HepG2 (cell line): ENCODE results near the gene NBR1. TPM values are rescaled to one million over a fixed set of nuclear protein-coding genes. Genes with fewer than 3 reads are reported as not detected.
A peak's percentile ranks its signal among the peaks of the same experiment; 100 is the strongest.

Experiments
- ATAD3A ChIP-seq: sonication (generic); formaldehyde crosslinking; IDR thresholded peaks from 2 replicates; pipeline ENCODE4 v1.4.0; 2020; ENCODE audit warnings: missing genetic modification reagents
- FOXC1 ChIP-seq: sonication (generic); formaldehyde crosslinking; IDR thresholded peaks from 2 replicates; pipeline ENCODE4 v1.8.0; 2022; ENCODE audit warnings: mild to moderate bottlenecking, missing genetic modification reagents, borderline replicate concordance
- FOXK2 ChIP-seq: fragments of 450-650 bp; IDR thresholded peaks from 2 replicates; pipeline ENCODE4 v1.6.1; 2016
- HOXD1 ChIP-seq: sonication (generic); formaldehyde crosslinking; IDR thresholded peaks from 2 replicates; pipeline ENCODE4 v1.5.0; 2020; ENCODE audit warnings: missing genetic modification reagents
- MED1 ChIP-seq: sonication (generic); formaldehyde crosslinking; IDR thresholded peaks from 2 replicates; pipeline ENCODE4 v1.4.0; 2020; ENCODE audit warnings: missing genetic modification reagents
- MTA1 ChIP-seq: sonication (generic); formaldehyde crosslinking; IDR thresholded peaks from 2 replicates; pipeline ENCODE4 v1.4.0; 2020; ENCODE audit warnings: missing genetic modification reagents, mild to moderate bottlenecking, borderline replicate concordance
- NAIF1 ChIP-seq: sonication (generic); formaldehyde crosslinking; IDR thresholded peaks from 2 replicates; pipeline ENCODE4 v1.5.0; 2020; ENCODE audit warnings: mild to moderate bottlenecking, missing genetic modification reagents, borderline replicate concordance
- PHB2 ChIP-seq: fragments of 450-650 bp; IDR thresholded peaks from 2 replicates; pipeline ENCODE4 v1.6.1; 2018; ENCODE audit not compliant: partially characterized antibody
- POLR2A ChIP-seq, 2 experiments: IDR thresholded peaks; 2 replicates each; pipeline ENCODE4 v1.6.1; 2011; ENCODE audit warnings: low read depth in 2 of 2, low read length in 2 of 2, mild to moderate bottlenecking in 1 of 2, moderate library complexity in 1 of 2; ENCODE audit not compliant: insufficient read depth in 1 of 2
- PPARG ChIP-seq: conservative IDR thresholded peaks from 2 replicates; pipeline ENCODE4 v1.6.1; 2016; ENCODE audit warnings: missing biosample characterization, missing genetic modification reagents
- PTBP1 ChIP-seq: fragments of 200-400 bp; formaldehyde crosslinking; IDR thresholded peaks from 2 replicates; pipeline ENCODE4 v1.6.1; 2018; ENCODE audit warnings: low read length, low read depth; ENCODE audit not compliant: poor library complexity, severe bottlenecking
- REXO4 ChIP-seq: sonication (generic); formaldehyde crosslinking; IDR thresholded peaks from 2 replicates; pipeline ENCODE4 v1.8.0; 2022; ENCODE audit warnings: missing genetic modification reagents, mild to moderate bottlenecking, borderline replicate concordance
- SRSF1 ChIP-seq: fragments of 200-400 bp; formaldehyde crosslinking; optimal IDR thresholded peaks from 2 replicates; pipeline ENCODE3; 2017; ENCODE audit warnings: mild to moderate bottlenecking, low read depth, low read length, moderate library complexity
- STAG1 ChIP-seq: sonication (generic); formaldehyde crosslinking; IDR thresholded peaks from 2 replicates; pipeline ENCODE4 v1.4.0; 2020; ENCODE audit warnings: missing genetic modification reagents
- SYNCRIP ChIP-seq: fragments of 200-400 bp; formaldehyde crosslinking; IDR thresholded peaks from 2 replicates; pipeline ENCODE4 v1.6.1; 2018; ENCODE audit warnings: mild to moderate bottlenecking, low read depth, low read length; ENCODE audit not compliant: insufficient read depth
- TBP ChIP-seq: sonication (generic); formaldehyde crosslinking; IDR thresholded peaks from 2 replicates; pipeline ENCODE4 v1.5.0; 2020; ENCODE audit warnings: missing genetic modification reagents
- TERF1 ChIP-seq: sonication (generic); formaldehyde crosslinking; IDR thresholded peaks from 2 replicates; pipeline ENCODE4 v1.8.0; 2022; ENCODE audit warnings: mild to moderate bottlenecking, missing genetic modification reagents, moderate library complexity
- XRCC5 ChIP-seq: fragments of 200-400 bp; formaldehyde crosslinking; optimal IDR thresholded peaks from 2 replicates; pipeline ENCODE3; 2017; ENCODE audit warnings: mild to moderate bottlenecking, low read length
- ZFP36 ChIP-seq: fragments of 150-350 bp; IDR thresholded peaks from 2 replicates; pipeline ENCODE4 v1.6.1; 2018; ENCODE audit warnings: borderline replicate concordance, low read length, low read depth; ENCODE audit not compliant: partially characterized antibody
- ZNF234 ChIP-seq: sonication (generic); formaldehyde crosslinking; conservative IDR thresholded peaks from 2 replicates; pipeline ENCODE4 v1.5.1; 2020; ENCODE audit warnings: mild to moderate bottlenecking, missing genetic modification reagents
- ZNF350 ChIP-seq: sonication (generic); formaldehyde crosslinking; IDR thresholded peaks from 2 replicates; pipeline ENCODE4 v1.4.0; 2020; ENCODE audit warnings: mild to moderate bottlenecking, low read depth, missing genetic modification reagents, borderline replicate concordance
- ZNF501 ChIP-seq: sonication (generic); formaldehyde crosslinking; IDR thresholded peaks from 2 replicates; pipeline ENCODE4 v1.5.1; 2020; ENCODE audit warnings: mild to moderate bottlenecking, moderate library complexity, missing genetic modification reagents
- ZNF557 ChIP-seq: sonication (generic); formaldehyde crosslinking; IDR thresholded peaks from 2 replicates; pipeline ENCODE4 v1.4.0; 2020; ENCODE audit warnings: missing genetic modification reagents
- ZNF562 ChIP-seq: sonication (generic); formaldehyde crosslinking; IDR thresholded peaks from 2 replicates; pipeline ENCODE4 v1.8.0; 2022; ENCODE audit warnings: missing genetic modification reagents, borderline replicate concordance
- polyA plus RNA-seq, 8 experiments: library from polyadenylated mRNA; depleted of rRNA in 3 of 8; stranded (reverse) in 7 of 8; unstranded in 1 of 8; fragments of >200 nt; fragmentation: Illumina TruSeq in 4 of 8; extraction: Trizol in 4 of 8; gene quantifications; 2 replicates each; pipeline versions ENCODE4 v1.2.1 to v1.2.3, GENCODE V29; 2011 to 2016; ENCODE audit warnings: low read depth in 4 of 8, missing spikeins in 1 of 8, mixed read lengths in 1 of 8; ENCODE audit not compliant: insufficient read depth in 1 of 8
- total RNA-seq, 5 experiments: library from RNA; depleted of rRNA; stranded (reverse); fragments of >200 nt; fragmentation: Illumina TruSeq; extraction: Trizol; gene quantifications; 2 replicates each; pipeline ENCODE4 v1.2.3, GENCODE V29; 2016; ENCODE audit warnings: low read depth in 1 of 5
- TF ChIP-seq, protein P1 (sequence below): IDR thresholded peaks from 2 replicates; pipeline ENCODE4 v1.6.1; 2016; ENCODE audit warnings: missing compliant biosample characterization, missing genetic modification reagents, borderline replicate concordance
- TF ChIP-seq, protein P2 (sequence below): sonication (generic); formaldehyde crosslinking; IDR thresholded peaks from 2 replicates; pipeline ENCODE4; 2020; ENCODE audit warnings: missing genetic modification reagents, mild to moderate bottlenecking, borderline replicate concordance

NBR1 gene
- total and polyA plus RNA-seq, 2 of the 13 experiments (the other 11 are each of a cell fraction or from before 2014, with no cell fraction given) = 51.7 to 121 TPM

- TF ChIP-seq XRCC5 = peak; percentile 68
- no peak for TF ChIP-seq ZNF562 (CRISPR knock-in tag)
- no peak for TF ChIP-seq SYNCRIP
- TF ChIP-seq MED1 (CRISPR knock-in tag) = peak; percentile 62
- no peak for TF ChIP-seq ZNF557 (CRISPR knock-in tag)
- TF ChIP-seq, protein P1, sequence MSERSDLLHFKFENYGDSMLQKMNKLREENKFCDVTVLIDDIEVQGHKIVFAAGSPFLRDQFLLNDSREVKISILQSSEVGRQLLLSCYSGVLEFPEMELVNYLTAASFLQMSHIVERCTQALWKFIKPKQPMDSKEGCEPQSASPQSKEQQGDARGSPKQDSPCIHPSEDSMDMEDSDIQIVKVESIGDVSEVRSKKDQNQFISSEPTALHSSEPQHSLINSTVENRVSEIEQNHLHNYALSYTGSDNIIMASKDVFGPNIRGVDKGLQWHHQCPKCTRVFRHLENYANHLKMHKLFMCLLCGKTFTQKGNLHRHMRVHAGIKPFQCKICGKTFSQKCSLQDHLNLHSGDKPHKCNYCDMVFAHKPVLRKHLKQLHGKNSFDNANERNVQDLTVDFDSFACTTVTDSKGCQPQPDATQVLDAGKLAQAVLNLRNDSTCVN (CRISPR knock-in tag) = peak; percentile 54
- TF ChIP-seq NAIF1 (CRISPR knock-in tag) = peak; percentile 78
- peak; percentile 38; the same call in 1 of the 2 replicates for TF ChIP-seq FOXC1 (CRISPR knock-in tag)
- TF ChIP-seq ATAD3A (CRISPR knock-in tag) = no peak
- peak; percentile 82 to 97 for TF ChIP-seq POLR2A (IDR thresholded peaks at IDR 0.05; ENCODE audit: insufficient read depth in 1 of 2, low read depth in 2 of 2, low read length in 2 of 2)
- no peak for TF ChIP-seq TBP (CRISPR knock-in tag)
- TF ChIP-seq, protein P2, sequence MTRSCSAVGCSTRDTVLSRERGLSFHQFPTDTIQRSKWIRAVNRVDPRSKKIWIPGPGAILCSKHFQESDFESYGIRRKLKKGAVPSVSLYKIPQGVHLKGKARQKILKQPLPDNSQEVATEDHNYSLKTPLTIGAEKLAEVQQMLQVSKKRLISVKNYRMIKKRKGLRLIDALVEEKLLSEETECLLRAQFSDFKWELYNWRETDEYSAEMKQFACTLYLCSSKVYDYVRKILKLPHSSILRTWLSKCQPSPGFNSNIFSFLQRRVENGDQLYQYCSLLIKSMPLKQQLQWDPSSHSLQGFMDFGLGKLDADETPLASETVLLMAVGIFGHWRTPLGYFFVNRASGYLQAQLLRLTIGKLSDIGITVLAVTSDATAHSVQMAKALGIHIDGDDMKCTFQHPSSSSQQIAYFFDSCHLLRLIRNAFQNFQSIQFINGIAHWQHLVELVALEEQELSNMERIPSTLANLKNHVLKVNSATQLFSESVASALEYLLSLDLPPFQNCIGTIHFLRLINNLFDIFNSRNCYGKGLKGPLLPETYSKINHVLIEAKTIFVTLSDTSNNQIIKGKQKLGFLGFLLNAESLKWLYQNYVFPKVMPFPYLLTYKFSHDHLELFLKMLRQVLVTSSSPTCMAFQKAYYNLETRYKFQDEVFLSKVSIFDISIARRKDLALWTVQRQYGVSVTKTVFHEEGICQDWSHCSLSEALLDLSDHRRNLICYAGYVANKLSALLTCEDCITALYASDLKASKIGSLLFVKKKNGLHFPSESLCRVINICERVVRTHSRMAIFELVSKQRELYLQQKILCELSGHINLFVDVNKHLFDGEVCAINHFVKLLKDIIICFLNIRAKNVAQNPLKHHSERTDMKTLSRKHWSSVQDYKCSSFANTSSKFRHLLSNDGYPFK (CRISPR knock-in tag) = peak; percentile 61; the same call in 1 of the 2 replicates
- no peak for TF ChIP-seq FOXK2
- no peak for TF ChIP-seq PTBP1
- TF ChIP-seq ZFP36 = no peak
- no peak for TF ChIP-seq REXO4 (CRISPR knock-in tag)
- no peak for TF ChIP-seq SRSF1
- peak; percentile 73 for TF ChIP-seq ZNF350 (CRISPR knock-in tag)
- TF ChIP-seq MTA1 (CRISPR knock-in tag) = peak; percentile 62; the same call in 1 of the 2 replicates
- no peak for TF ChIP-seq PHB2
- peak; percentile 91 for TF ChIP-seq ZNF234
- no peak for TF ChIP-seq TERF1 (CRISPR knock-in tag)
- TF ChIP-seq HOXD1 (CRISPR knock-in tag) = peak; percentile 73; the same call in 1 of the 2 replicates
- TF ChIP-seq ZNF501 (CRISPR knock-in tag) = peak; percentile 89
- TF ChIP-seq STAG1 = peak; percentile 28; the same call in 1 of the 2 replicates
- TF ChIP-seq PPARG = 0 out of 2 replicates have a peak, but pooled peaks have one; percentile 7
Observed at GRCh38 chr17:43211480-43212402, 40.7 kb downstream of the NBR1 start, which contains the start of gene TMEM106A (continued).
